NCI-H1105 treated with DMSO at 0.1 percent for 48 hours (cell line): ENCODE data around the gene USP6NL.
"Not testable (repeated sequence)": the region's sequence is repeated elsewhere in the genome, so short reads cannot be mapped to it uniquely, and the experiment has no call there.

ENCODE experiments used
- DNase-seq: peaks from one replicate; lab custom pipeline; 2025; lab: John Stamatoyannopoulos, UW

USP6NL gene

DNA sequence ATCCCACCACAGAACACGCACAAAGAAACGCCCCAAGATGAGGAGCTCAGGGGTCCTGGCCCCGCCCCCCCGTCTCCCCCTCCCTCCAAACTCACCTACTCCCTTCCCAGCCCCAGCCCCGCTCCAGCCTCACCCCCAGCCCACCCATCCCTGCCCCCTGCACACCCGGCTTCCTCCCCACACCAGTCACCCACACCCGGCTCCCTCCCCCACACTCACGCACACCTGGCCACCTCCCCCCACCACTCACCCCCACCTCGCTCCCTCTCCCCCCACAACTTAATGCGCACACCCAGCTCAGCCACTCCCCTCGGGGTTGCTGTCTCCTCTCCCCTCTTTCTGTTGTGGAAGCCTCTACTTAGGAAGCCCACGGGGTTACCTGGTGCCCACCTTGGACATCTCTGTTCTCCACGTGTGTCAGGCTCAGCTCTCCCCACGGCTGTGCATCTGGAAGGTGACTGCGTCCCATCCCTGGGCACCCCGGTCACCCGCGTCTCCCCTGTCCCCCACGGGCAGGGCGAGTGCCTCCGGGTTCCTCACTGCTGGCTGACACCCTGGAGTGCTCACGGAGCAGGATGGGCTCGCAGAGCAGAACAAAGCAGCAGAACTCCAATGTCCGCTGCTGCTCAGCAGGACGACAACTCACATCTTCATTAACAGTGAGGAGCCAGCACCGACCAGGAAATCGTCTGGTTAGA is 166.8 kb downstream of the USP6NL start:
- DNase-seq: no peak

DNA sequence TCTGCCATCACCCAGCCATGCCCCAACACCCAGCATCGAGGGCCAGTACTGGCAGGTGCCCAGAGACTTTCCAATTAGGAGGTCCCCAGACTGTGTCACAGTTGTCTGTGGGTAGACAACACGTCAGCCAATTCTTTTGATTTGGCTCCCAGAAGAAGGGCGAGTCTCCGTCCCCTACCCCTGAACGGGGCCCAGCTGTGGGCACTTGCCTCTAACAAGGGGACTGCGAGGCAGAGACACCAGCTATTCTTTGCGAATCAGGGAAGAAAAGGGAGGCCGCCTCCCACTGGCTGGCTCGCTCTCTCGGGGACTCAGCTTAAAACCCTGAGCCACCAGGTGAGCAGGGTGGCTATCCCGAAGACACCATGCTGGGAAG is 167.3 kb downstream of the USP6NL start:
- DNase-seq: no peak

DNA sequence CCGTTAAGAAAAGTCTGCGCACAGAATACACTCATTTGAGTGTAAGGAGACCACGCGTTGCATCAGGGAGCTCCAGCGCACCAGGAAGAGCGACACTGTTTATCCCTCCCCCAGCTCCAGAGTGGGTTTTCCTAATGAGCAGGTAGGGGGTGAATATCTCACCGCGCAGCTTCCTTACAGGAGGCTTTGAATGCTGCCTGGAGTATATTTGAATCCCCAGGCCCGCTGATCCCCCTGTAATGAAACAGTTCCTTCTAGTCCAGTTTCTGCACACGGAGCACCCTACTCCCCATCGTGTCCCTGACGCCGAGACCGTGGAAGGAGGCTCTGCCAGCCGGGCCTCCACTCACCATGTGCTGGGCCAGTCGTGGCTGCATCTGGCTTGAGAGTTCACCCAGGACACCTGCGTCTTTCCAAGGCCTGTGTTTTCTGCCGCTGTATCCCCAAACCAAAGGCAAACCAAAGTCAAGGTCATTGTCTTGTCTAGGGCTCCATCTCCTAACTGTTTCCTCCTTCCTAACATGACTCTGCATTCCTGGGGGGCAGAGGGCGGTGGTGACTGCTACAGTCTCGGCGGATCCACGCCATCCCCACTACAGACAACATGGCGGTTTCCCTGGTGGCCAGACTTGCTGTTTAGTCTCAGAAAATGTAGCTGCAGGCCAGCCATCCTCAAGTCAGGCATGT is 167.8 kb downstream of the USP6NL start:
- no peak for DNase-seq

DNA sequence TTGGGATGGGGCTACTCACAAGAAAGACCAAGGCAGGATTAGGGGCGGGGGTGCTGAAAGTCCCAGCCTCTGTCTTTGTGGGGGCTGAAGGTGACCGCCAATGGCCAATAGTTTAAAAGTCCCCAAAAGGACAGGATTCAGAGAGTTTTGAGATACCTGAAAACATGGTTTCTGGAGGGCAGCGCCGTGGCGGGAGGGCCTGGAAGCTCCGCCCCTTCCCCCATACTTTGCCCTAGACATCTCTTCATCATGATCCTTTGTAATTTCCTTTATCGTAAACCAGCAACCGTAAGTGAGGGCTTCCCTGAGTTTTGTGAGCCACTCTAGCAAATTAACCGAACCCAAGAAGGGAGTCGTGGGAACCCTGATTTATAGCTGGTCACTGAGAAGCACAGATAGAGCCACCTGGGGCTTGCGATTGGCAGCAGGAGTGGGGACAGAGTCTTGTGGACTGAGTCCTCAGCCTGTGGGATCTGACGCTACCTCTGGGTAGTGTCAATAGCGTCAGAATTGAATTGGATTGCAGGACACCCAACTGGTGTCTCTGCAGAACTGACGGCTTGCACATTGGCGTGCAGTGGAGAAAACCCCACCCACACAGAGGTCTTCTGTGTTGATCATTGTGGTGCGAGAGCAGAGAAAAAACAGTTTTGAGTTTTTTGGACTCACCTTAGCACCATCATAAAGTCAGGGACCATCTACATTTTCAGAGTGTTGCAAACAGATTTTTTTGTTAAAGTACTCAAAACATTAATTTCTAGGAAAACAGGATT is 169.3 kb downstream of the USP6NL start:
- no peak for DNase-seq

DNA sequence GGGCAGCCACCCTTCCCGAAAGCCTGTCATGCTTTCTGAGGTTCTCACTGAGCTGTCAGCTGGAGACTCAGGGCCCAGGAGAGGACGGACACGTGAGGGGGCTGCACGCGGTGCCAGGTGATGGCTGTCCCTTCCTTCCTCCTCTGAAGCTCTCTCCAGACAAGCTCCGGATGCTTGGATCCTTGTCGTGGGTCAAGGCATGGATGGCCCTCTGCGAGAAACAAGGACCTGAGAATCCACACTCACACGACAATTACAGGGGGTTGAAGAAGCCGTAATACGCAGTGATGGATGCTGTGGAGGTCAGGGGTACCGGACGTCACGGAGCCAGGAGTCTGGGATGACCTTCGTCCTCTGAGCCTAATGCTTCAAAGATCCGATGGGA is 170.3 kb downstream of the USP6NL start:
- DNase-seq: no peak

DNA sequence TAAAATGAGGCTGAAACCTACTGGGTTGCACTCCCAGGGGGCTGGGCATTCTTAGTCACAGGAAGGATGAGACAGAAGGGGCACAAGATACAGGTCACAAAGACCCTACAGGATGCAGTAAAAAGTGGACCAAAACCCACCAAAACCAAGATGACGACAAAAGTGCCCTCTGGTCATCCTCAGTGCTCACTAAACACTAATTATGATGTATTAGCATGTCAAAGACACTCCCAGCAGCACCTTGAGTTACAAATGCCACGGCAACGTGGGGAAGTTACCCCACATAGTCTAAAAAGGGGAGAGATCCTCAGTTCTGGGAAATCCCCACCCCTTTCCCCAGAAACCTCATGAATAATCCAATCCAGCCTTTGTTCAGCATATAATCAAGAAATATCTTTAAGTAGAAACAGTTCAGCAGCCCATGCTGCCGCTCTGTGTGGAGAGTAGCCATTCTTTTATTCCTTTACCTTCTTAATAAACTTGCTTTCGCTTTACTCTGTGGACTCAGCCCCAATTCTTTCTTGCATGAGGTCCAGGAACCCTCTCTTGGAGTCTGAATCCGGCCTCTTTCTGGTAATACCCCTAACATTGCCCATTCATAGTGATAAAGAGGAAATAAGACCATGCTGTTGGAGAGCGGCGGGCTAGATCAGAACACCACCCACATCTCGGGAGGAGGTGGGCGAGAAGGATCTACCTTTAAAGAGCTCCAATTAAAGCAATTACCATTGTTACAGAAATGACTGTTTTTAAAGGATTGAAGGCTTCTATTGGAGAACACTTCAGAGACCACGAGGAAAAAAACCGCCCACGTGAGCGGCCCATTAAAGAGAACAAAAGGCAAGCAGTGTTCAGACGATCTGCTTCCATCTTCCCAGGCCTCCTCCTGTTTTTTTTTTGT is 170.9 kb downstream of the USP6NL start:
- DNase-seq: no peak

DNA sequence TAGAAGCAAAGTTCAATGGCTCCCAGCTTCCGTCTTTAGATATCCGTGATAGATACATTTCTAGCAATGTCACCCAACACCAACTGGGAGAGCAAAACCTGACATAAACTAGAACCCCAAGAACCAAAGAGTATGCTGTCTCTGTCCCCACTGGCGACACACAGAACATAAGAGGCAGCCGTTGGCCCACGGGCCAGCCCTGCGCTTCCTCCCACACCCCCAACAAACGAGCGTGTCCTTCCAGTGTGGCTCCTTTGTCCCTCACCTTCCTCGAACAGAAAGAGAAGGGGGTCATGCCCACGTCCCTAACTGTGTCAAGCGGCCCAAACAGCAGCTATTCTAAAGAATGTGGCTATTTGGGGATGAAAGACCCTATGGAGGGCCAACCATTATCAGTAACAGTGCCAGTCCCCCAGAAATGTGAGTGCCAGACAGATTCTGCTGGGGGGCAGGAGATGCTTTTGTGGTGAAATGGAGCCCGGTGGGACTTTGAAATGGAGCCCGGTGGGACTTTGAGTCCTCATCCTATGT is 171.9 kb downstream of the USP6NL start:
- DNase-seq: no peak

DNA sequence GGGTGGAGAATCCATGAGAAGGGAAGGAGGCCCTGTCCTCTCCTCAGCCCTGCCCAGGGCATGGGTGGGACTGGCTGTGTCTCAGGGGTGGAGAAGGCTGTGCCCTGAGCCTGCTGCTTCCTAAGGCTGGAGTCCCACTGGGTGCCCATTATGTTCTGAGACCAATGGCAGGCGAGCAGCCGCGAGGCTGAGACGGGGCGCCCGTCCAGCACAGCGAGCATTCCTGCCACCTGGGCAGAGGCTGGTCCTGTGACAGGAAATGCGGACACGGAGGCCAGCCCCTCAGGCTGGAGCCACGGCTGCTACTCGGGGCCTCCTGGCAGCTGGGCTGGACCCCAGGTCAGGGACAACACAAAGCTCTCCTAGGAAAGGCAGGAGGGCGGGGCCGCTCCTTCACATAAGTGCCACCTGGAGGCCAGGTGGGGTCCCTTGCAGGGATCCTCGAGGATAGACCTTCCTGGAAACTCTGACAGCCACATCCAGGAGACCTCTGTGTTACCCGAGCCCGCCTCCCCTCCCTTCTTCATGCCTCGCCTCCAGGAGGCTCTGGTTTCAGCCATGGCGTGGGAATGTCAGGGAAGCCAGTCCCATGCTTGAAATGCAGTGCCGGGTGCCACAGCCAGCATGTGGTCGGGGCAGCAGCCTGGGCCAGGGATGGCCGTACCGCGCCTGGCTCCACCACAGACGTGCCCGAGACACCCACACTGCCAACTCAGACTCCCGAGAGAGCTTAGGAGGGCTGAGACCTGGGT is 173.9 kb downstream of the USP6NL start:
- DNase-seq: no peak

DNA sequence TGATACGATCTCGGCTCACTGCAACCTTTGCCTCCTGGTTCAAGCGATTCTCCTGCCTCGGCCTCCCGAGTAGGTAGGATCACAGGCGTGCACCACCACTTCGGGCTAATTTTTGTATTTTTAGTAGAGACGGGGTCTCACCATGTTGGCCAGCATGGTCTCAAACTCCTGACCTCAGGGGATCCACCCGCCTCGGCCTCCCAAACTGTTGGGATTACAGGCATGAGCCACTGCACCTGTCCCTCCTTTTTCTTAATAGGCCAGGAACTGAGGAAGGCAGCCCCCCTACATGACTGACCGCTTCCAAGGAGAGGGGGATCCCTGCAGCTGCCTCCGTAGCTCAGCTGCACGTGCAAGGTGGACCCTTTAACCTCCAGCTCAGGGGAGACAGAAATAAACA is 175.0 kb downstream of the USP6NL start:
- not testable (repeated sequence) for DNase-seq

DNA sequence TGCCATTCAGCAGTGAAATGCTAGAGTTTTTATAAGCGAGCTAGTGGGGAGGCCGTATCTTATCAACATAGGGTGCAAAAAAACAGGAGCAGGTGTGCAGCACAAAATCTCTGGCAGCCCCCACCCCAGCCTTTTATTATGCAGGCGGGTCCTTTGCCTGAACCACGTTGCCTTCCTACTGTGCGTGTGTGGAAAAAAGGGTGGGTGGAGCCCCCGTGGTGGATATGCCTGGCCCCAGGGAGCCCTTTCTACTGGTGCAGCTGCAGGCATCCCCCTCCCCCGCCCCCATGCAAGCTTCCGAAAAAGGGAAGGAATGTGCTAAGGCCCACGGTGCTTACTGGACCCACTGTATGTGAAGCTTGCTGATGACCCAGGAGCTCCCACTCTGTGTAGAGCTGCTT is 175.9 kb downstream of the USP6NL start:
- no peak for DNase-seq

DNA sequence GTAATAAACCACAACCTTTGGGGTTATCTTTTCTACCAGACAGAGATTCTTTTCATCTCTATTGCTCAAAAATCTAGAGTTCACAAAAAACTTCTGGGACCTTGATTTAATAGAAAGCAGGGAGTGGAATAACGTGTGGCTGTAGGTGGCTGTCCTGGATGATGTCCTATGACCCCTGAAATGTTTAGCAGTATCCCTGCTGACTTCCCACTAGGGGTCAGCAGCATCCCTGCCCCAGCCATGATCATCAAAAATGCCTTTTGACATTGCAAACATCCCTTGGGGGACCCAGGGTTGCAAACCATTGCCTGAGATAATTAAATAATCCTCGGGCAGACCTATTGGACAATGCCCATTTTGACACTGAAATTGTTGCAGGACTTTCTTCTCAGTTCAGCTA is 177.1 kb downstream of the USP6NL start:
- no peak for DNase-seq

DNA sequence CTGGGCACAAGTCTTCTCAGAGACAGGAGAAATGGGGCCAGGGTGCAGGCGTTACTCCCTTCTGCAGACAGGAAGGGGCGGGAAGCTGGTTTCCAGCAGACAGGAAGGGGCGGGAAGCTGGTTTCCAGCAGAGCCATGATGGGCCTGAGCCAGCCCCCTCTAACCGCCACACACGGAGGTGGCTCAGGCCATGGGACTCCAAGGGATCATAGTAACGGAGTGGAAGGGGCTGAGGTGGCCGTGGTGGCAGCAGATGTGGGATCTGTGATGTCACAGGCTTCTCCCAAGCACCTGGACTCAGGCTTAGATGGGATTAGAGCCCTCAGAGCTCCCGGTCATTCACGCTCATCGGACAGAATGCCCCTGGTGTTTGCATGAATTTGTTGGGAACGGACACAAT is 177.8 kb downstream of the USP6NL start:
- no peak for DNase-seq

DNA sequence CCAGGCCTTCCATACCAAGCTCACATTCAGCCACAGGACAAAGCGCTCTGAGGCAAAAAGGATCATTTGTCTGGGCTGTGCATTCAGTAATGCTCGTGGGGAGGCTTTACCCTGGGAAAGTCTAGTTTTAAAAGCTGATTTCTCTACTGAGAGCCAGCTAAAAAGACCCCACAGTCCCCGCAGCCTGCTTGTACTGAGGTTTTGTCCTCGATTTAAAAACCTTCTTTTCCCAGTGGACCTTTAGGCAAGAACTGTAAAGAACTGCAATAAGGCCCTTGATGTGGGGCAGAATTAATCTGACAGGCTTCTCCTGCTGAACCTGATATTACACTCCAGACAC is 180.3 kb downstream of the USP6NL start:
- no peak for DNase-seq

DNA sequence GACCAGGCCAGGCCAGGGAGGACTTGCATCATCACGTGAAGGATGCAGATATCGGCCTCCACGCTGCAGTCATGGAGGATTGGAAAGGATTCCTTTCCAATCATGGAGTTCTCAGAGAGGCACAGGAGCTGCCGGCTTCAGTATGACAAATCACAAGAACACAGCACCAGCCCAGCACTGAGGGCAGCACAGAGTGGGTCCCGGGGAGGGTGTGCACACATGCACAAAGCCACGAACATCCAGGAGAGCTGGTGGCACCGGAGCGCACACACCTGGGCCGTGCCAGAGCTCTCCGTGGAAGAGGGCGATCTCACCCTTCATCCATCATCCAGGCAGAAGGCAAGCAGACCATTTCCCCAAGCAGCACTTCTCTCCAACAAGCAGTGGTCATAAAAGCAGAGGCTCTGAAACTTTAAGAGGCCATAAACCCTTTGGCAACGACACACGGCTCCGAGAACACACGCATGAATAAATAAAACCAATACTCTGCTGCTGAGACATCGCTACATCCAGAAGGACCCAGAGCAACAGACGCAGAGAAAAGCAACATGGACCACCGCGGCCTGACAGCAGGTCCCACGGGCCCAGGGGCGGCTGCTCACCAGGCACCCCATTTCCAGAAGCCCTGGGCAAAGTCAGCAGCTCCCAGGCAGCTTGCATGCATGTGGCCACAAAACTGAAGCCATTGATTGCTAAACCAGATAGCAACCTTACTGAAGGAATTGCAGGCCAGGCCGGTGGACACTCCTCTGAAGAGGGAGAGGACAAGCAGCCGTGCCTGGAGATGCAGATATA is 180.8 kb downstream of the USP6NL start:
- no peak for DNase-seq

DNA sequence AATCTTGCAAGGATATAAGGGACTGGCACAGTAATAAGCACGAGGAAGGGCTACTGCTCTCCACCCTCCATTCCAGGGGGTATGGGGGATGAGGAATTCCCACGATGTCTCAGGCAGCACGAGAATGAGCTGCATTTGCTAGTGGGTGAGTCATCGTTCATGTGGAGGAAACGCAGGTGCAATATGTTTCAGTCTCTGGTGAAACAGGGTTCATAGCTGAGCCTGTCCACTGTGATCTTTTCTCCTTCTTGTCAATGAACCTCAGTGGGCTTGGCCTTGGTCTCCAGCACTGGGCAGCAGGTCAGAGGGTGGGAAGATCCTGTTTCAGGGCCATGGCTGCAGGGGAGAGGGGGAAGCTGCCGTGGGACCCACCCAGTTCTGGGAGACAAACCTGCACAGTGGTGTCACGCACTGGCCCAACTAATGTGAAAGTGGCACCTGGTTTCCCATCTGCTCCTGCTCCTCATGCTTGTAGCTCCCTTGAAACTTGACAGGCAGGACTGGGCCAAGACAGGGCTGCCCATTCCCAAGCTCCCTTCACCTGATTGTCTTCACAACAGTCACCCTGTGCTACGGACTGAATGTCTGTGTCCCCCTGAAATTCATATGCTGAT is 181.9 kb downstream of the USP6NL start:
- no peak for DNase-seq

DNA sequence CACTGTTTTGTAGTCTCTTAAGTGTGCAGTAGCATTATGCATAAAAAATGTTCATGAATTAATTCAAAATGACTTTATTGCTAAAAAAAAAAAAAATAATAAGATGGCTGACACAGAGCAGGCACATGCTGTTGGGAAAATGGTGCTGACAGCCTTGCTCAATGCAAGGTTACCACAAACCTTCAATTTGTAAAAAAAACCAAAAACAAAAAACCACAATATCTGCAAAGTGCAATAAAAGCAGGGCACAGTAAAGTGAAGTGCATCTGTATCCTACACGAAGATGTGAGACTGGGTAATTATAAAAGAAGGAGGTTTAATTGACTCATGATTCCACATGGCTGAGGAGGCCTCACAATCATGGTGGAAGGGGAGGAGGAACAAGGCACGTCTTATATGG is 185.8 kb downstream of the USP6NL start:
- DNase-seq: no peak

DNA sequence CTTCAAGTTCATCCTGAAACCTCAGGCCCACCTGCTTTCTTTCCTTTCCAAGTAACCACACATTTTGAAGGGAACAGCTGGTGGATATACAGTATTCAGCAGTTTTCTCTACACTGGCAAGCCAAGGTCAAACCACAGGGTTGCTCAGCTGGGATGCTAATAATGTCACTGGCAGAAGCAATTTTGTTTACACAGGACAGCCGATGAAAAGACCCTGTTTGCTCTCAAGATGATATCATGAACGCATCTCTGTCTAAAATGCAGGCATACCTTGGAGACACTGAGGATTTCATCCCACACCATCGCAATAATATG is 186.2 kb downstream of the USP6NL start:
- no peak for DNase-seq

DNA sequence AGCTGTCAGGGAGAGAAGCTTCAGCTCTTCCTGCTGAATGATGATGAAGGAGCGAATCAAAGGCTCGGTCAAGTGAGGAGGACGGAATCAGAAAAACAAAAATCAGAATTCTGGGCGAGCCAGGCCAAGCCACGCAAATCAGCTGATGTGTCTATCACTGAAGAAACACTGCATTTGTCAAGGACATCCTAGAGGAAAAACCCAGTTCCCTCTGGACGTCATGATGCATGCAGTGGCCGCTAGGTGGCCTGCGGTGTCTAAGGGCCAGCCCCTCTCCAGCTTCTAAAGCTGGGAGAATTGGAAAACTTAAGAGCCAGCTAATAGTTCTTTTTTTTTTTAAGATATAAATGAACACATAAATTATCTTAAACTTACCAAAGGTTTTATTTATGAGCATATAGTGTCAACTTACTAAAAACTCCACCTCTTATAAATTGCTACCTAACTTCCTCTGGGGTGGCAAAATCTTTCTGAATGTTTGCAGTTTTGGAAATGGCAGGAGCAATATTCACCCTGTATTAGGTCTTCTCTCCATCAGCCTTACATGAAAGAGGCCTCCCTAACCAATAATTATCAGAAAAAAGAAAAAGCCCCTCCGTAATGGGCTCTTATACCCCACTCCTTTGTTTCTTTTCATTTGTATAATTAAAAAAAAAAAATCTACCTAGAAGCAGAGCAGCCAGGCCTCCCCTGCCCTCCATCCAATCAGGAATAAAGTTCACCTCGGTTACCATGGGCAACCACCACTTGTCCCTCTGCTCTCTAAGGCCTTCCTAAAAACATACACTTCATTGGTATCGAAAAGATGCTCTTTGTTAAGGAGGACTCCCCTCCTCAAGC is 186.8 kb downstream of the USP6NL start:
- peak; percentile 78 for DNase-seq

DNA sequence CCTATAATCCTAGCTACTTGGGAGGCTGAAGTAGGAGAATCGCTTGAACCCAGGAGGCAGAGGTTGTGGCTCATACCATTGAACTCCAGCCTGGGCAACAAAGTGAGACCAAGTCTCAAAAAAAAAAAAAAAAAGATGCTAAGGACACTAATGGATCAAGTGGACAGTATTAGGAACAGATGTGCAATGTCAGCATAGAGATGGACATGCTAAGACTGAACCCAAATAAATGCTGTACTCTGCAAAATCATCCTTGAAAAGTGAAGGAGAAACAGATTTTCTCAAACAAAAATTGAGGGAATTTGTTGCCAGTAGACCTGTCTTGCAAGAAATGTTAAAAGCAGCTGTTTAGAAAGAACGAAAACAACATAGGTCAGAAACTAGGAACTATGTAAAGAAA is 194.5 kb downstream of the USP6NL start:
- DNase-seq: no peak
